Measurements from ENCODE around the gene DHRSX.

Gene DHRSX

GRCh38 chrX:2497961-2498780 lies 2.6 kb downstream of the DHRSX start:
- no peaks in the 10 kb centered on the region for H3K9me3 ChIP-seq (ENCODE audit: low read depth, low read length)
- H3K9ac ChIP-seq (ENCODE audit: insufficient read length) = peak overlapping the region; percentile 18
- no peak for DNase-seq (ENCODE audit: low read depth, low spot score)
- no peak for TF ChIP-seq POLR2AphosphoS5 (IDR thresholded peaks at IDR 0.05; ENCODE audit: borderline replicate concordance, low read depth, low read length)
- TF ChIP-seq FOXP2 (optimal IDR thresholded peaks at IDR 0.05; ENCODE audit: control extremely low read depth, extremely low read length, insufficient read depth) = no peak
- no peak for TF ChIP-seq EZH2 (IDR thresholded peaks at IDR 0.05)
- peak overlapping the region; percentile 88 for H3K27ac ChIP-seq
- H3K4me3 ChIP-seq = peak overlapping the region; percentile 90
- H3K36me3 ChIP-seq (ENCODE audit: insufficient read depth, low read length) = peaks cover 10% of the 10 kb centered on the region

GRCh38 chrX:2495595-2495994 lies 5.2 kb downstream of the DHRSX start:
- Histone ChIP-seq H3K27ac (no peak overlapping the region), H3K36me3 (ENCODE audit: insufficient read depth, low read length) (peaks cover 10% of the 10 kb centered on the region), H3K4me3 (no peak overlapping the region)

GRCh38 chrX:2492531-2493218 lies 8.1 kb downstream of the DHRSX start:
- Histone ChIP-seq H3K36me3 (ENCODE audit: insufficient read depth, low read length) (peaks cover 26% of the 10 kb centered on the region), H3K27ac (no peak overlapping the region; the same call in 1 of the 2 replicates), H3K9me3 (ENCODE audit: low read depth, low read length) (no peaks in the 10 kb centered on the region), H3K4me3 (no peak overlapping the region), H3K9ac (ENCODE audit: insufficient read length) (no peak overlapping the region)
- no peak for TF ChIP-seq FOXP2 (optimal IDR thresholded peaks at IDR 0.05; ENCODE audit: control extremely low read depth, extremely low read length, insufficient read depth)
- DNase-seq (ENCODE audit: low read depth, low spot score) = no peak

More at GRCh38 chrX:2495595-2495994, 5.2 kb downstream of the DHRSX start:
- no peaks in the 10 kb centered on the region for H3K9me3 ChIP-seq (ENCODE audit: low read depth, low read length)
- DNase-seq (ENCODE audit: low read depth, low spot score) = no peak
- no peak for TF ChIP-seq POLR2AphosphoS5 (IDR thresholded peaks at IDR 0.05; ENCODE audit: borderline replicate concordance, low read depth, low read length)
- TF ChIP-seq EZH2 (IDR thresholded peaks at IDR 0.05) = no peak
- no peak for TF ChIP-seq FOXP2 (optimal IDR thresholded peaks at IDR 0.05; ENCODE audit: control extremely low read depth, extremely low read length, insufficient read depth)
- H3K9ac ChIP-seq (ENCODE audit: insufficient read length) = no peak overlapping the region

- Histone ChIP-seq H3K36me3 (ENCODE audit: insufficient read depth, low read length) (peaks cover 28% of the 10 kb centered on the region), H3K9ac (ENCODE audit: insufficient read length) (no peak overlapping the region), H3K9me3 (ENCODE audit: low read depth, low read length) (no peaks in the 10 kb centered on the region), H3K27ac (no peak overlapping the region), H3K4me3 (no peak overlapping the region)
- TF ChIP-seq FOXP2 (optimal IDR thresholded peaks at IDR 0.05; ENCODE audit: control extremely low read depth, extremely low read length, insufficient read depth) (no peak), POLR2AphosphoS5 (IDR thresholded peaks at IDR 0.05; ENCODE audit: borderline replicate concordance, low read depth, low read length) (no peak), EZH2 (IDR thresholded peaks at IDR 0.05) (no peak)
- DNase-seq (ENCODE audit: low read depth, low spot score) = no peak
These were observed 10.1 kb downstream of the DHRSX start for GRCh38 chrX:2490634-2491033.

GRCh38 chrX:2489446-2490445 lies 11.0 kb downstream of the DHRSX start:
- Histone ChIP-seq H3K27ac (no peak overlapping the region), H3K4me3 (no peak overlapping the region), H3K9ac (ENCODE audit: insufficient read length) (no peak overlapping the region), H3K36me3 (ENCODE audit: insufficient read depth, low read length) (peaks cover 24% of the 10 kb centered on the region), H3K9me3 (ENCODE audit: low read depth, low read length) (no peaks in the 10 kb centered on the region)
- TF ChIP-seq EZH2 (IDR thresholded peaks at IDR 0.05) (no peak), FOXP2 (optimal IDR thresholded peaks at IDR 0.05; ENCODE audit: control extremely low read depth, extremely low read length, insufficient read depth) (no peak), POLR2AphosphoS5 (IDR thresholded peaks at IDR 0.05; ENCODE audit: borderline replicate concordance, low read depth, low read length) (no peak)
- DNase-seq (ENCODE audit: low read depth, low spot score) = no peak

- TF ChIP-seq POLR2AphosphoS5 (IDR thresholded peaks at IDR 0.05; ENCODE audit: borderline replicate concordance, low read depth, low read length) (no peak), EZH2 (IDR thresholded peaks at IDR 0.05) (no peak), FOXP2 (optimal IDR thresholded peaks at IDR 0.05; ENCODE audit: control extremely low read depth, extremely low read length, insufficient read depth) (no peak)
- Histone ChIP-seq H3K27ac (no peak overlapping the region), H3K9me3 (ENCODE audit: low read depth, low read length) (no peaks in the 10 kb centered on the region), H3K36me3 (ENCODE audit: insufficient read depth, low read length) (peaks cover 24% of the 10 kb centered on the region), H3K9ac (ENCODE audit: insufficient read length) (no peak overlapping the region), H3K4me3 (no peak overlapping the region)
- DNase-seq (ENCODE audit: low read depth, low spot score) = no peak
These were observed 12.0 kb downstream of the DHRSX start for GRCh38 chrX:2488621-2489285.

- H3K36me3 ChIP-seq (ENCODE audit: insufficient read depth, low read length) = peaks cover 24% of the 10 kb centered on the region
- H3K9ac ChIP-seq (ENCODE audit: insufficient read length) = no peak overlapping the region
- H3K27ac ChIP-seq = no peak overlapping the region
- no peak for TF ChIP-seq FOXP2 (optimal IDR thresholded peaks at IDR 0.05; ENCODE audit: control extremely low read depth, extremely low read length, insufficient read depth)
- no peak for TF ChIP-seq EZH2 (IDR thresholded peaks at IDR 0.05)
- TF ChIP-seq POLR2AphosphoS5 (IDR thresholded peaks at IDR 0.05; ENCODE audit: borderline replicate concordance, low read depth, low read length) = no peak
- no peaks in the 10 kb centered on the region for H3K9me3 ChIP-seq (ENCODE audit: low read depth, low read length)
- H3K4me3 ChIP-seq = no peak overlapping the region
- no peak for DNase-seq (ENCODE audit: low read depth, low spot score)
These were observed 13.4 kb downstream of the DHRSX start for GRCh38 chrX:2487366-2487765.

Data from SK-N-MC (cell line).